LNCAP (cell line): ENCODE measurements around the gene MRPL14.

Source experiments
- TF ChIP-seq, protein P1 (sequence below): fragments of 450-650 bp; IDR thresholded peaks from 2 replicates; pipeline ENCODE4 v1.5.1; 2017; ENCODE audit warnings: mild to moderate bottlenecking

MRPL14 gene

DNA sequence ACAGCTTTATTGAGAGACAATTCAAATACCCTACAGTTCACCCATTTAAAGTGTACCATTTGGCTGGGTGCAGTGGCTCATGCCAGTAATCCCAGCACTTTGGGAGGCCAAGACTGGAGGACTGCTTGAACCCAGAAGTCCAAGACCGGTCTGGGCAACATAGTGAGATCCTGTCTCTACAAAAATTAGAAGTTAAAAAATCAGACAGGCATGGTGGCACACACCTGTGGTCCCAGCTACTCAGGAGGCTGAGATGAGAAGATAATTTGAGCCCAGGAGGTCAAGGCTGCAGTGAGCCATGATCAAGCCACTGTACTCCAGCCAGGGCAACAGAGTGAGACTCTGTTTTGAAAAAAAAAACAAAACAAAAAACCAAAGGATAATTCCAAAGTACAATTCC lies 40.3 kb upstream of the MRPL14 start:
- TF ChIP-seq, protein P1, sequence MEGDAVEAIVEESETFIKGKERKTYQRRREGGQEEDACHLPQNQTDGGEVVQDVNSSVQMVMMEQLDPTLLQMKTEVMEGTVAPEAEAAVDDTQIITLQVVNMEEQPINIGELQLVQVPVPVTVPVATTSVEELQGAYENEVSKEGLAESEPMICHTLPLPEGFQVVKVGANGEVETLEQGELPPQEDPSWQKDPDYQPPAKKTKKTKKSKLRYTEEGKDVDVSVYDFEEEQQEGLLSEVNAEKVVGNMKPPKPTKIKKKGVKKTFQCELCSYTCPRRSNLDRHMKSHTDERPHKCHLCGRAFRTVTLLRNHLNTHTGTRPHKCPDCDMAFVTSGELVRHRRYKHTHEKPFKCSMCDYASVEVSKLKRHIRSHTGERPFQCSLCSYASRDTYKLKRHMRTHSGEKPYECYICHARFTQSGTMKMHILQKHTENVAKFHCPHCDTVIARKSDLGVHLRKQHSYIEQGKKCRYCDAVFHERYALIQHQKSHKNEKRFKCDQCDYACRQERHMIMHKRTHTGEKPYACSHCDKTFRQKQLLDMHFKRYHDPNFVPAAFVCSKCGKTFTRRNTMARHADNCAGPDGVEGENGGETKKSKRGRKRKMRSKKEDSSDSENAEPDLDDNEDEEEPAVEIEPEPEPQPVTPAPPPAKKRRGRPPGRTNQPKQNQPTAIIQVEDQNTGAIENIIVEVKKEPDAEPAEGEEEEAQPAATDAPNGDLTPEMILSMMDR, result no peak

DNA sequence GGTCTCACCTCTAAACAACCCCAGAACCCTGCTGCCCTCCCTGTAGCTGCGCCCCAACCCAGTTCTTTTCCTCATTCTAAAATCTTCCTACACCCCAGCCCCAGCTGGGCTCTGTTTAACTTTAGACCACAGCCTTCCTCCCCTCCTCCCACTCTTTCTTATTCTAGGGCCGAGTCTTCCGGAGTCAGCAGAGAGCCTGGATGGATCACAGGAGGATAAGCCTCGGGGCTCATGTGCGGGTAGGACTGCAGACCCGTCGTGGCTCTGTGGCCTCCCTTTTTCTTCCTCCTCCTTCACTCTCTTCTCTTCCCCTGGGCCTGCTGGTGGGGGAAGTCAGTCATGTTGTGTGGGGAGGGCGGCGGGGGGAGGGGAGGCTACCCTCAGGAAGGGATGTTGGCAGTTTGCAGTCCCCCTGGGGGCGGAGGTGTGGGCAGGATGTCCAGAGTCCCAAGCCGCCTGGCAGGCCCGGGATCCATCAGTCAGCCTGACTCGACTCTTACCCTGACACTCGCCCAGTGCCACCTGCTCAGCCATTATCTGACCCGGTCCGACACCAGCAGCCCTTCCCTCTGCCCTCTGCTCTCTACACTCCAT lies 39.4 kb upstream of the MRPL14 start:
- TF ChIP-seq, protein P1, result no peak

DNA sequence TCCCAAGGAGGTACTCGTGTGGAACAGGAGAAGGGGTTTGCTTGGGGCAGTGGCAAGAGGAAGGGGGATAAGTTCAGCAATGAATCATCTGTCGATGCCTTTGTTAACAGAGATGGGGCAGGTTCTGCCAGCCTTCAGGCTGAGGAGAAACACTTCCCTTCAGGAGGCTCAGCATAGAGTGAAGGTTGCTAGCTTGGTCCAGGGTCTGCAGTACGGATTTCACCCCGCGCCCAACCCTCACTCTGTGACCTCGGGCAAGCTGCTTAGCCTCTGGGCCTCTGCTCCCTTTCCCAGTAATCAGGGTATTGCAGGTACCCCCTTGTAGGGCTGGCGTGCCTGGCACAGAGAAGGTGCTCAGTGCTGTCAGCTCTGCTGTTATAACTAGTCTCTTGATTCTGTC lies 38.9 kb upstream of the MRPL14 start:
- TF ChIP-seq, protein P1, result no peak

DNA sequence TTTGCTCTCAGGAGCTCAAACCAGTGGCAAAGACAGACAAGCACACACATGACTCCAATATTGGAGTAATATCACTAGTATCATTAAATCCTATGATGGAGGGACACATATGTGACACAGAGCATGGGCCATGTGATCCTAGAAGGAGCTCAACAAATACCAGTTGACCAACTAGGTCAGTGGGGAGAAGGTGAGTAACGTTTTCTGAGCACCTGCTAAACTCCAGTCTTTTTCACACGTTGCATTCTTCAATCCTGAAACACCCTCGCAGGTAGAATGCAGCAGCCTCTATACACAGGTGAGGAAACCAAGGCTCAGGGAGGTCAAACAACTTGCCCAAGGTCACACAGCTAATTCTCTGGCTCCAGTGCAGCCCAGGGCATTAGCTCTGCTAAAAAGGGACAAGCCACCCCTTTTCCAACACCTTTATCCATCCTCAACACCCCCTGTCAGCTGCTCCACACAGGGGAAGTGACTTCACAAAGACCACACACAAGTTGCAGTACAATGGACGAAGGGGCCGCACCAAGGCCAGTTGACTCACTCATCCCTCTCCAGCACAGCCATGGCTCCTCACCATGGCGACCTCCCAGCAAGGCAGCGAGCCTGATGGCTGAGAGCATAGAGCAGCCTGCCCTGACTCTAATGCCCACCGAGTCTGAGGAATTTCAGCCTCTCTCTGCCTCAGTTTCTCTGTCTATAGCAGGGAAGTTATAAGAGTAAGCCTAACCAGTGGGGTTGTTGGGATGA lies 35.8 kb upstream of the MRPL14 start:
- TF ChIP-seq, protein P1, result no peak

DNA sequence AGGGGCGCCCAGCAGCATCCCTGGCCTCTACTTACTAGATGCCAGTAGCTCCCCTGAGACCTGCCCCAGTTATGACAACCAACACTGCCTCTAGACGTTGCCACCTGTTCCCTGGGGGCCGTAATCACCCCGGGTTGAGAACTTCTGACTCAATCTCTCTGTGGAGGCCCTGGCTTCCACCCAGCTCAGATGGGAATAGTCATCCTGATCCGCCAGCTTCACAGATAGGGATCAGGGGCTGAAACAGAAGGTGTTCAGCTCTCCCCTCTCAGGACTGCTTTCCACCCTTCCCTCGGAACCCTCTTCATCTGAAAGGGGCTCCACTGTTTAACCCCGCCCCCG lies 34.7 kb upstream of the MRPL14 start:
- TF ChIP-seq, protein P1, result no peak

DNA sequence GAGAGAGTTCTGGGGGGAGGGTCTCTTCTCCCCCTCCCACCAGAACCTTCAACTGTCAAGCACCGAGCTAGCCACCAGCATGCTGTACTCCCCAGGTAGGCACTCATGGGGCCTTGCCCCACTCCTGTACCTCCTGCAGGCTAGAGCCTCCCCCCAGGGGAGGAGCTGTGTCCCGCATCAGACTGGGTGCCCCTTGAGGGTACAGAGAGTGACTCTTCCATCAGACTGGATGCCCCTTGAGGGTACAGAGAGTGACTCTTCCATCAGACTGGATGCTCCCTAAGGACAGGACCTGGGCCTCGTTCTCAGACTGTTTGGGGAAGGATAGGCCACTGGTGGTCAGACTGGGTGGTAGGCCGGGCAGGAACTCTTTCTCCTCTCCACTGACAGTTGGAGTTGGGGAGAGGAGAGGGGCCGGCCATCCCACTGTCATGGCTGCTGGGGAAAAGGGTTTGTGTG lies 31.5 kb upstream of the MRPL14 start, which contains the start of gene CAPN11:
Gene CAPN11 (plus strand): TSS at position 51 of the 459 bp plus-strand sequence. CDS start 29 bp downstream, at position 80.
- TF ChIP-seq, protein P1, result no peak

DNA sequence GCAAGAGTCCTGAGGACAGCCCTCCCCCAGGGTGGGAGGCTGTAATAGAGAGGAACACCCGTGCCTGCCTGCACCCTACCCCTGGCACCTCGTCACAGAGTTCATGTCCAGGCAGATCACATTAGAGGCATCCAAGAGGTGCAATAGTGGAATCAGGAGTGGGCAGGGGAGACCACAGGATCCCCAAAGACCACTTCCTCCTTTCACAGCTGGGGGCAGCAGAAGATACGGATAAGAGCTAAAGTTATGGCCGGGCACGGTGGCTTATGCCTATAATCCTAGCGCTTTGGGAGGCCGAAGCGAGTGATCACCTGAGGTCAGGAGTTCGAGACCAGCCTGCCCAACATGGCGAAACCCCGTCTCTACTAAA lies 29.9 kb upstream of the MRPL14 start:
- TF ChIP-seq, protein P1, result no peak
